Measurements from ENCODE around the gene HDAC1. TPM values are rescaled to one million over a fixed set of nuclear protein-coding genes. Genes with fewer than 3 reads are reported as not detected.
A peak's percentile ranks its signal among the peaks of the same experiment; 100 is the strongest.

HDAC1 gene
- total RNA-seq, 2 donors from 2014 or later, result 50.9 to 52.0 TPM

GRCh38 chr1:32247983-32248889 is 43.6 kb upstream of the HDAC1 start:
- no peak for ATAC-seq (ENCODE audit: insufficient number of reproducible peaks, low FRiP score, low read depth)
- H3K27ac ChIP-seq, result no peak overlapping the region
- no peaks in the 10 kb centered on the region for H3K27me3 ChIP-seq (replicated peaks; ENCODE audit: insufficient read depth)
- peak; percentile 65 for DNase-seq (ENCODE audit: low spot score)
- H3K4me1 ChIP-seq (ENCODE audit: control insufficient read depth in 1 of 2, low read depth in 2 of 2), result peaks cover 6 to 20% of the 10 kb centered on the region in 2 donors
- no peaks in the 10 kb centered on the region for H3K36me3 ChIP-seq
- TF ChIP-seq CTCF (IDR thresholded peaks at IDR 0.05), result peak; percentile 88
- peak overlapping the region; percentile 50 for H3K4me3 ChIP-seq
- no peaks in the 10 kb centered on the region for H3K9me3 ChIP-seq

GRCh38 chr1:32249831-32250525 is 41.9 kb upstream of the HDAC1 start:
- peaks cover 6 to 20% of the 10 kb centered on the region in 2 donors for H3K4me1 ChIP-seq (ENCODE audit: control insufficient read depth in 1 of 2, low read depth in 2 of 2)
- H3K9me3 ChIP-seq, result no peaks in the 10 kb centered on the region
- H3K27ac ChIP-seq, result no peak overlapping the region
- H3K4me3 ChIP-seq, result no peak overlapping the region
- H3K36me3 ChIP-seq, result no peaks in the 10 kb centered on the region
- no peaks in the 10 kb centered on the region for H3K27me3 ChIP-seq (replicated peaks; ENCODE audit: insufficient read depth)
- DNase-seq (ENCODE audit: low spot score) (no peak), ATAC-seq (ENCODE audit: insufficient number of reproducible peaks, low FRiP score, low read depth) (no peak)
- TF ChIP-seq CTCF (IDR thresholded peaks at IDR 0.05), result no peak

- DNase-seq (ENCODE audit: low spot score) (no peak), ATAC-seq (ENCODE audit: insufficient number of reproducible peaks, low FRiP score, low read depth) (no peak)
- H3K4me1 ChIP-seq (ENCODE audit: control insufficient read depth in 1 of 2, low read depth in 2 of 2), result peaks cover 6 to 20% of the 10 kb centered on the region in 2 donors
- H3K27ac ChIP-seq, result no peak within 1 kb of the TSS
- no peaks in the 10 kb centered on the region for H3K36me3 ChIP-seq
- H3K27me3 ChIP-seq (replicated peaks; ENCODE audit: insufficient read depth), result no peaks in the 10 kb centered on the region
- peak within 1 kb of the TSS; percentile 30 for H3K4me3 ChIP-seq
- no peaks in the 10 kb centered on the region for H3K9me3 ChIP-seq
- TF ChIP-seq CTCF (IDR thresholded peaks at IDR 0.05), result no peak
These were observed 40.8 kb upstream of the HDAC1 start, which contains the start of gene LCK for GRCh38 chr1:32250893-32251716. Gene LCK (plus strand): TSS chr1:32251265. CDS start chr1:32274330, 23,065 bp downstream.

- H3K27me3 ChIP-seq (replicated peaks; ENCODE audit: insufficient read depth), result no peaks in the 10 kb centered on the region
- DNase-seq (ENCODE audit: low spot score) (no peak), ATAC-seq (ENCODE audit: insufficient number of reproducible peaks, low FRiP score, low read depth) (no peak)
- no peak for TF ChIP-seq CTCF (IDR thresholded peaks at IDR 0.05)
- H3K9me3 ChIP-seq, result no peaks in the 10 kb centered on the region
- no peaks in the 10 kb centered on the region for H3K36me3 ChIP-seq
- H3K4me1 ChIP-seq (ENCODE audit: control insufficient read depth in 1 of 2, low read depth in 2 of 2), result no peaks in the 10 kb centered on the region
- H3K27ac ChIP-seq, result no peak overlapping the region
- no peak overlapping the region for H3K4me3 ChIP-seq
These were observed 36.5 kb upstream of the HDAC1 start for GRCh38 chr1:32255072-32256071.
